Activated CD8-positive, alpha-beta memory T cell treated with anti-CD3 and anti-CD28 coated beads, Interleukin-2, amount 50 U/mL, for 48 hours (primary cell): ENCODE results near the gene ABI3.
"Not testable (repeated sequence)": the region's sequence is repeated elsewhere in the genome, so short reads cannot be mapped to it uniquely, and the experiment has no call there.

ENCODE experiments used
- DNase-seq: peaks from one replicate; pipeline ENCODE4 v3.0.0-alpha.2; 2020

The ABI3 gene

GRCh38 chr17:49210158-49211029 lies at the start of gene ABI3, which contains the start of gene GNGT2:
Gene ABI3, plus strand, starts transcription at chr17:49210707. Its CDS starts 18 bp downstream, at chr17:49210725.
Gene GNGT2, minus strand, starts transcription at chr17:49210574. Its CDS starts 3,152 bp downstream, at chr17:49207422.
- DNase-seq = peak; percentile 82

GRCh38 chr17:49162866-49163265 lies 47.6 kb upstream of the ABI3 start:
- DNase-seq = no peak

GRCh38 chr17:49165143-49165542 lies 45.4 kb upstream of the ABI3 start:
- no peak for DNase-seq

GRCh38 chr17:49168706-49169105 lies 41.8 kb upstream of the ABI3 start:
- DNase-seq = no peak

- no peak for DNase-seq
These were observed 40.3 kb upstream of the ABI3 start for GRCh38 chr17:49170216-49170615.

- not testable (repeated sequence) for DNase-seq
These were observed 39.8 kb upstream of the ABI3 start for GRCh38 chr17:49170711-49171110.

- DNase-seq = not testable (repeated sequence)
These were observed 34.5 kb upstream of the ABI3 start for GRCh38 chr17:49175978-49176377.

GRCh38 chr17:49180303-49180702 lies 30.2 kb upstream of the ABI3 start:
- DNase-seq = peak; percentile 86

GRCh38 chr17:49180998-49181635 lies 29.4 kb upstream of the ABI3 start:
- DNase-seq = no peak

- no peak for DNase-seq
These were observed 27.2 kb upstream of the ABI3 start for GRCh38 chr17:49183341-49183740.

- DNase-seq = no peak
These were observed 26.7 kb upstream of the ABI3 start for GRCh38 chr17:49183801-49184200.

GRCh38 chr17:49184522-49184921 lies 26.0 kb upstream of the ABI3 start:
- not testable (repeated sequence) for DNase-seq

GRCh38 chr17:49185381-49185780 lies 25.1 kb upstream of the ABI3 start:
- DNase-seq = not testable (repeated sequence)

GRCh38 chr17:49187301-49187700 lies 23.2 kb upstream of the ABI3 start:
- DNase-seq = no peak

- no peak for DNase-seq
These were observed 19.6 kb upstream of the ABI3 start for GRCh38 chr17:49190932-49191331.

GRCh38 chr17:49191409-49191916 lies 19.0 kb upstream of the ABI3 start:
- DNase-seq = no peak

GRCh38 chr17:49191917-49192741 lies 18.4 kb upstream of the ABI3 start:
- peak; percentile 100 for DNase-seq

GRCh38 chr17:49193513-49194296 lies 16.8 kb upstream of the ABI3 start:
- DNase-seq = peak; percentile 62

- no peak for DNase-seq
These were observed 16.3 kb upstream of the ABI3 start for GRCh38 chr17:49194297-49194607.

- no peak for DNase-seq
These were observed 14.8 kb upstream of the ABI3 start for GRCh38 chr17:49195751-49196150.

GRCh38 chr17:49196520-49196919 lies 14.0 kb upstream of the ABI3 start:
- no peak for DNase-seq

- DNase-seq = no peak
These were observed 13.0 kb upstream of the ABI3 start for GRCh38 chr17:49197346-49197998.
